K562 (cell line): ENCODE data around the gene AGAP3. TPM values are rescaled to one million over a fixed set of nuclear protein-coding genes. Genes with fewer than 3 reads are reported as not detected.

Experiments used
- ADNP ChIP-seq: fragments of 200-800 bp; sonication (Bioruptor generic); IDR thresholded peaks from 2 replicates; pipeline ENCODE4 v1.6.1; 2016; ENCODE audit warnings: missing genetic modification characterization, missing compliant biosample characterization
- CHD7 ChIP-seq: fragments of 200-600 bp; sonication (generic); IDR thresholded peaks from one replicate; pipeline ENCODE4 v1.6.1; 2012; ENCODE audit warnings: mild to moderate bottlenecking, low read depth, low read length, inconsistent platforms
- E2F1 ChIP-seq: sonication (generic); formaldehyde crosslinking; IDR thresholded peaks from 2 replicates; pipeline ENCODE4 v1.8.1; 2023; ENCODE audit warnings: mild to moderate bottlenecking, missing genetic modification reagents, moderate library complexity
- E2F3 ChIP-seq: fragments of 250-450 bp; sonication (Bioruptor Pico); IDR thresholded peaks from 2 replicates; pipeline ENCODE4 v1.4.0; 2020; ENCODE audit warnings: mild to moderate bottlenecking
- ELK1 ChIP-seq: sonication (generic); formaldehyde crosslinking; IDR thresholded peaks from 2 replicates; pipeline ENCODE4 v1.8.1; 2022; ENCODE audit warnings: missing genetic modification reagents
- KAT8 ChIP-seq: fragments of 450-650 bp; IDR thresholded peaks from 2 replicates; pipeline ENCODE4 v1.6.1; 2016; ENCODE audit warnings: low read depth, mild to moderate bottlenecking
- KLF1 ChIP-seq: fragments of 450-650 bp; IDR thresholded peaks from 2 replicates; pipeline ENCODE4 v1.6.1; 2016; ENCODE audit warnings: missing genetic modification characterization, missing compliant biosample characterization
- MTA2 ChIP-seq: fragments of 450-650 bp; IDR thresholded peaks from 2 replicates; pipeline ENCODE4 v1.6.1; 2016; ENCODE audit warnings: low read depth
- PPARD ChIP-seq: fragments of 250-450 bp; sonication (Bioruptor Pico); IDR thresholded peaks from 2 replicates; pipeline ENCODE4 v1.8.0; 2022; ENCODE audit warnings: inconsistent platforms, mild to moderate bottlenecking, moderate library complexity
- TFAM ChIP-seq: fragments of 250-450 bp; sonication (Bioruptor Pico); conservative IDR thresholded peaks from 2 replicates; pipeline ENCODE4 v1.5.0; 2021; ENCODE audit warnings: mild to moderate bottlenecking, moderate library complexity
- ZFP30 ChIP-seq: fragments of 250-450 bp; sonication (Bioruptor Pico); IDR thresholded peaks from 2 replicates; pipeline ENCODE4 v1.8.0; 2022; ENCODE audit warnings: moderate library complexity, mild to moderate bottlenecking, inconsistent platforms, borderline replicate concordance
- ZNF134 ChIP-seq: fragments of 250-450 bp; sonication (Bioruptor Pico); conservative IDR thresholded peaks from 2 replicates; pipeline ENCODE4 v1.4.0; 2020
- polyA plus RNA-seq, 8 experiments: library from polyadenylated mRNA; depleted of rRNA in 4 of 8; stranded (reverse) in 5 of 8; unstranded in 3 of 8; fragments of >200 nt; fragmentation: Nextera tagmentation in 2 of 8; fragmentation: Illumina TruSeq in 1 of 8; extraction: Ambion mirVana in 2 of 8; extraction: Trizol in 1 of 8; gene quantifications; 2 replicates each; pipeline versions ENCODE4 v1.2.1 to v1.2.3, GENCODE V29; 2011 to 2014; ENCODE audit warnings: inconsistent platforms in 1 of 8, missing spikeins in 1 of 8
- total RNA-seq, 7 experiments: library from RNA; depleted of rRNA in 6 of 7; stranded (reverse); fragments of >200 nt in 6 of 7; fragmentation: Illumina TruSeq in 2 of 7; extraction: Trizol in 2 of 7; gene quantifications; 2 replicates each; pipeline versions ENCODE4 v1.2.1 to v1.2.3, GENCODE V29; 2011 to 2021; ENCODE audit warnings: low replicate concordance in 1 of 7

Gene AGAP3
- total and polyA plus RNA-seq, 9 of the 15 experiments (the other 6 are each of a cell fraction or from before 2014, with no cell fraction given), result 3.4 to 208 (median 62.2) TPM

GRCh38 chr7:151085691-151086620 is at the start of gene AGAP3 (continued):
- no peak for TF ChIP-seq MTA2
- TF ChIP-seq TFAM, result no peak
- TF ChIP-seq E2F1 (CRISPR knock-in tag), result no peak
- peak; percentile 55 for TF ChIP-seq E2F3 (CRISPR knock-in tag)
- TF ChIP-seq CHD7, result no peak
- no peak for TF ChIP-seq ADNP
- no peak for TF ChIP-seq ZFP30 (CRISPR knock-in tag)
- no peak for TF ChIP-seq KAT8
- TF ChIP-seq KLF1 (tag), result no peak
- no peak for TF ChIP-seq ELK1
- no peak; the same call in 1 of the 2 replicates for TF ChIP-seq ZNF134 (CRISPR knock-in tag)
- no peak for TF ChIP-seq PPARD (CRISPR knock-in tag)
